Epithelial cell of esophagus (primary cell): ENCODE results near the gene XIST.
"Not testable (repeated sequence)": the region's sequence is repeated elsewhere in the genome, so short reads cannot be mapped to it uniquely, and the experiment has no call there.

Experiments
- DNase-seq: peaks from one replicate; pipeline ENCODE4 v3.0.0; 2010; ENCODE audit warnings: low read depth
- H3K4me3 ChIP-seq: 2 replicates; pipeline ENCODE4 v1.5.1; 2011; ENCODE audit warnings: mild to moderate bottlenecking, low read length, control low read depth
- CTCF ChIP-seq: IDR thresholded peaks from 2 replicates; pipeline ENCODE4 v1.5.1; 2011; ENCODE audit warnings: low read depth, mild to moderate bottlenecking, low read length, control low read depth, inconsistent platforms; ENCODE audit not compliant: insufficient read depth; ENCODE audit errors: missing control alignments

XIST gene

GRCh38 chrX:73823473-73824004 lies 29.0 kb downstream of the XIST start:
- H3K4me3 ChIP-seq: no peak overlapping the region
- TF ChIP-seq CTCF: no peak
- no peak for DNase-seq

GRCh38 chrX:73822775-73823174 lies 29.7 kb downstream of the XIST start:
- no peak for DNase-seq
- TF ChIP-seq CTCF: no peak
- no peak overlapping the region for H3K4me3 ChIP-seq

GRCh38 chrX:73821921-73822559 lies 30.5 kb downstream of the XIST start:
- H3K4me3 ChIP-seq: no peak overlapping the region
- no peak for TF ChIP-seq CTCF
- DNase-seq: no peak

- DNase-seq, H3K4me3 ChIP-seq: not testable (repeated sequence)
Measured at GRCh38 chrX:73819864-73820558, 32.5 kb downstream of the XIST start.

GRCh38 chrX:73818200-73819116 lies 34.1 kb downstream of the XIST start:
- no peak overlapping the region for H3K4me3 ChIP-seq
- DNase-seq: no peak
- no peak for TF ChIP-seq CTCF

GRCh38 chrX:73817393-73818199 lies 34.9 kb downstream of the XIST start:
- no peak for DNase-seq
- no peak for TF ChIP-seq CTCF
- H3K4me3 ChIP-seq: no peak overlapping the region
